HFFc6 (cell line): ENCODE results near the gene ATP11A. TPM values are rescaled to one million over a fixed set of nuclear protein-coding genes. Genes with fewer than 3 reads are reported as not detected.

ENCODE experiments used
- DNase-seq: peaks from one replicate; pipeline ENCODE4 v3.0.0-alpha.2; 2018
- H3K27ac Mint-ChIP-seq: 2 replicates; pipeline ENCODE4 v1.8.0; 2020; ENCODE audit warnings: mild to moderate bottlenecking, mixed read lengths
- H3K27me3 Mint-ChIP-seq: 2 replicates; pipeline ENCODE4 v1.8.0; 2021; ENCODE audit warnings: mild to moderate bottlenecking, moderate library complexity, mixed read lengths; ENCODE audit not compliant: insufficient read depth
- H3K36me3 Mint-ChIP-seq: 2 replicates; pipeline ENCODE4 v1.8.0; 2021; ENCODE audit warnings: low read depth, mixed read lengths
- H3K4me1 Mint-ChIP-seq: 2 replicates; pipeline ENCODE4 v1.8.0; 2020; ENCODE audit warnings: low read depth, mixed read lengths
- H3K4me3 Mint-ChIP-seq: 2 replicates; pipeline ENCODE4 v1.8.0; 2020; ENCODE audit warnings: mild to moderate bottlenecking, moderate library complexity, mixed read lengths
- H3K9me3 Mint-ChIP-seq: 2 replicates; pipeline ENCODE4 v1.8.0; 2020; ENCODE audit warnings: mild to moderate bottlenecking, mixed read lengths
- CTCF ChIP-seq: fragments of 200-600 bp; sonication (generic); IDR thresholded peaks from 2 replicates; pipeline ENCODE4 v1.5.0; 2021; ENCODE audit warnings: antibody characterized with exemption, mild to moderate bottlenecking
- total RNA-seq, 6 experiments: library from RNA; stranded (reverse); fragmentation: NEBNext Ultra II Directional; extraction: Animal tissue kit (Norgen Biotek cat#: 25700); gene quantifications; 2 replicates in 1 of 6; 3 replicates in 5 of 6; pipeline ENCODE4 v1.2.3, GENCODE V29; 2021

ATP11A gene
- total RNA-seq, 6 experiments from 2014 or later: 4.3 to 29.9 (median 6.5) TPM

- no peak for DNase-seq
- Mint-ChIP-seq H3K4me1 (peaks cover 13% of the 10 kb centered on the region), H3K27ac (no peak overlapping the region), H3K9me3 (0 out of 2 replicates have a peak, but pooled peaks cover 6% of the 10 kb centered on the region), H3K36me3 (no peaks in the 10 kb centered on the region; the same call in 1 of the 2 replicates), H3K27me3 (peaks cover 50% of the 10 kb centered on the region), H3K4me3 (no peak overlapping the region)
- TF ChIP-seq CTCF: no peak
Observed at GRCh38 chr13:112926993-112927392, 237.2 kb downstream of the ATP11A start.

GRCh38 chr13:112928020-112928971 is 238.5 kb downstream of the ATP11A start:
- Mint-ChIP-seq H3K4me1 (peaks cover 13% of the 10 kb centered on the region), H3K27me3 (peaks cover 57% of the 10 kb centered on the region), H3K9me3 (0 out of 2 replicates have a peak, but pooled peaks cover 6% of the 10 kb centered on the region), H3K36me3 (no peaks in the 10 kb centered on the region; the same call in 1 of the 2 replicates), H3K4me3 (no peak overlapping the region), H3K27ac (no peak overlapping the region)
- no peak for DNase-seq
- TF ChIP-seq CTCF: no peak

- Mint-ChIP-seq H3K36me3 (no peaks in the 10 kb centered on the region; the same call in 1 of the 2 replicates), H3K4me1 (peaks cover 13% of the 10 kb centered on the region), H3K27ac (no peak overlapping the region), H3K4me3 (peak overlapping the region; percentile 35; the same call in 1 of the 2 replicates), H3K27me3 (peaks cover 56% of the 10 kb centered on the region), H3K9me3 (0 out of 2 replicates have a peak, but pooled peaks cover 6% of the 10 kb centered on the region)
- no peak for DNase-seq
- TF ChIP-seq CTCF: no peak
Observed at GRCh38 chr13:112928972-112929782, 239.3 kb downstream of the ATP11A start.

GRCh38 chr13:112929783-112930055 is 239.9 kb downstream of the ATP11A start:
- peaks cover 13% of the 10 kb centered on the region for H3K4me1 Mint-ChIP-seq

More at GRCh38 chr13:112929783-112930055, 239.9 kb downstream of the ATP11A start:
- no peak overlapping the region for H3K4me3 Mint-ChIP-seq
- peaks cover 50% of the 10 kb centered on the region for H3K27me3 Mint-ChIP-seq
- no peak overlapping the region for H3K27ac Mint-ChIP-seq
- no peaks in the 10 kb centered on the region; the same call in 1 of the 2 replicates for H3K36me3 Mint-ChIP-seq
- TF ChIP-seq CTCF: no peak
- H3K9me3 Mint-ChIP-seq: 0 out of 2 replicates have a peak, but pooled peaks cover 6% of the 10 kb centered on the region
- DNase-seq: no peak
